ENCODE results near the gene DHX16. TPM values are rescaled to one million over a fixed set of nuclear protein-coding genes. Genes with fewer than 3 reads are reported as not detected.
"Not testable (repeated sequence)": the region's sequence is repeated elsewhere in the genome, so short reads cannot be mapped to it uniquely, and the experiment has no call there.

Gene DHX16
- polyA plus RNA-seq, 1 experiment: 27.6 TPM

- no peak for DNase-seq (ENCODE audit: low read depth, low spot score)
- ChIA-PET CTCF (interaction anchor here (0.5 to 6.6 kb wide), 27 partner anchors 8 to 863 kb away, joined by 3 to 105 read pairs (median 4); partner anchors contain the start of genes MDC1, NRM and TUBB), POLR2A (interaction anchor here (0.5 to 2.0 kb wide), 10 partner anchors 8 to 90 kb away, joined by 3 to 18 read pairs (median 4); partner anchors contain the start of genes MDC1 and NRM)
- TF ChIP-seq, protein P1, sequence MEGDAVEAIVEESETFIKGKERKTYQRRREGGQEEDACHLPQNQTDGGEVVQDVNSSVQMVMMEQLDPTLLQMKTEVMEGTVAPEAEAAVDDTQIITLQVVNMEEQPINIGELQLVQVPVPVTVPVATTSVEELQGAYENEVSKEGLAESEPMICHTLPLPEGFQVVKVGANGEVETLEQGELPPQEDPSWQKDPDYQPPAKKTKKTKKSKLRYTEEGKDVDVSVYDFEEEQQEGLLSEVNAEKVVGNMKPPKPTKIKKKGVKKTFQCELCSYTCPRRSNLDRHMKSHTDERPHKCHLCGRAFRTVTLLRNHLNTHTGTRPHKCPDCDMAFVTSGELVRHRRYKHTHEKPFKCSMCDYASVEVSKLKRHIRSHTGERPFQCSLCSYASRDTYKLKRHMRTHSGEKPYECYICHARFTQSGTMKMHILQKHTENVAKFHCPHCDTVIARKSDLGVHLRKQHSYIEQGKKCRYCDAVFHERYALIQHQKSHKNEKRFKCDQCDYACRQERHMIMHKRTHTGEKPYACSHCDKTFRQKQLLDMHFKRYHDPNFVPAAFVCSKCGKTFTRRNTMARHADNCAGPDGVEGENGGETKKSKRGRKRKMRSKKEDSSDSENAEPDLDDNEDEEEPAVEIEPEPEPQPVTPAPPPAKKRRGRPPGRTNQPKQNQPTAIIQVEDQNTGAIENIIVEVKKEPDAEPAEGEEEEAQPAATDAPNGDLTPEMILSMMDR (IDR thresholded peaks at IDR 0.05; ENCODE audit: low read depth, low read length): peak; percentile 95
- H3K4me3 ChIP-seq (ENCODE audit: low read depth, low read length): peak overlapping the region; percentile 45
- peak overlapping the region; percentile 39 for H3K27ac ChIP-seq (ENCODE audit: low read depth, low read length)
- no peaks in the 10 kb centered on the region for H3K27me3 ChIP-seq (ENCODE audit: control insufficient read depth, insufficient read depth, low read length)
- no peaks in the 10 kb centered on the region; the same call in 1 of the 2 replicates for H3K9me3 ChIP-seq (ENCODE audit: control insufficient read depth, insufficient read depth, low read length)
Observed at GRCh38 chr6:30678964-30679726, 6.3 kb upstream of the DHX16 start.

GRCh38 chr6:30676660-30677285 lies 4.0 kb upstream of the DHX16 start:
- Histone ChIP-seq H3K27me3 (ENCODE audit: control insufficient read depth, insufficient read depth, low read length) (no peaks in the 10 kb centered on the region), H3K4me3 (ENCODE audit: low read depth, low read length) (no peak overlapping the region), H3K9me3 (ENCODE audit: control insufficient read depth, insufficient read depth, low read length) (no peaks in the 10 kb centered on the region; the same call in 1 of the 2 replicates), H3K27ac (ENCODE audit: low read depth, low read length) (peak overlapping the region; percentile 31)
- DNase-seq (ENCODE audit: low read depth, low spot score): no peak
- CTCF ChIA-PET: interaction anchor here (6.6 kb wide), 1 partner anchor 46 kb away, joined by 105 read pairs; the partner anchor contains the start of gene TUBB
- TF ChIP-seq, protein P1 (IDR thresholded peaks at IDR 0.05; ENCODE audit: low read depth, low read length): no peak
- POLR2A ChIA-PET: no interaction called here

DNA sequence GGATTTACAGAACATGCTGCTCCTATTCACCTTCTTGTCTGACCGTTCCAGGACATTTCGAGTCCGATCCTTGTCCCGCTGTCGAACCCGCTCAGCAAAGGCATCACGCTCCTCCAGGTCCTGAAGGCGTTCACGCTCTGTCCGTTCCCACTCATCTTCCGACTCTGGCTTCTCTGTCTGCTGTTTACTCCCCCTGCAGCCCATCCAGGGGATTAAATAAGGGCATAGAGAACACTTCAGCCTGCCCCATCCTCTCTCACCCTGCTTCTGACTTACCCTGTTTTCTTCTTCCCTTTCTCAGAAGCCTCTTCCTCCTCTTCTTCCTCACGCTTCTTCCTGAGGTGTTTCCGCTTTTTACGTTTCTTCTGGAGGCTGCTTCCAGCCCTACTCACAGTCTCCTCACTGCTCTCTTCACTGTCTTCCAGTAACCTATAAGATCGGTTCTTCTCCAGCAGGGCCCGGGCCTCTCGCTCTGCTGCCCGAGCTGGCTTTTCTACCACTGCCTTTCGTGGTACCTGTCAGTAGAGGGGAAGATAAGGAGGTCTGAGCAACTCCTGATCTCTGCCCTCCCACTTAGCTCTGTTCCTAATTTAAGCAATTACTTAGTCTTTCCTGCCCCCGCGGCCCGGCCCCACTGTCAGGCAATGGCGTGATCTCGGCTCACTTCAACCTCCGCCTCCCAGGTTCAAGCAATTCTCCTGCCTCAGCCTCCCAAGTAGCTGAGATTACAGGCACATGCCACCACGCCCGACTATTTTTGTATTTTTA lies 1.9 kb downstream of the DHX16 start:
- Histone ChIP-seq H3K4me3 (ENCODE audit: low read depth, low read length) (no peak overlapping the region), H3K27ac (ENCODE audit: low read depth, low read length) (no peak overlapping the region), H3K9me3 (ENCODE audit: control insufficient read depth, insufficient read depth, low read length) (no peaks in the 10 kb centered on the region; the same call in 1 of the 2 replicates), H3K27me3 (ENCODE audit: control insufficient read depth, insufficient read depth, low read length) (no peaks in the 10 kb centered on the region)
- no peak for DNase-seq (ENCODE audit: low read depth, low spot score)
- TF ChIP-seq, protein P1 (IDR thresholded peaks at IDR 0.05; ENCODE audit: low read depth, low read length): peak; percentile 34
- CTCF ChIA-PET: interaction anchor here (0.6 kb wide), 1 partner anchor 416 kb away, joined by 3 read pairs; no protein-coding TSS in a partner anchor
- POLR2A ChIA-PET: no interaction called here

DNA sequence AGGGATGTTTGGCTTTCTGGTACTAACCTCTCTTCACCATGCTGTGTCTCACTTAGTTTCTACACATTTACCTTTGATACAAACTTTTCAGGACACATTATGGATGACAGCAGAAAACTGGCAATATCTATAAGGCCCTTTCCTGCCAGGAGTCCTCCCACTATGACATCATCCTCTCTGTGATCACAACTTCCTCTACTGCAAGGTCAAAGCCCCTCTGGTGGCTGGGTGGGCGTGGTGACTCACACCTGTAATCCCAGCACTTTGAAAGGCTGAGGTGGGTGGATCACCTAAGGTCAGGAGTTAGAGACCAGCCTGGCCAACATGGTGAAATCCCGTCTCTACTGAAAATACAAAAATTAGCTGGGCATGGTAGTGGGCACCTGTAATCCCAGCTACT lies 6.5 kb downstream of the DHX16 start:
- DNase-seq (ENCODE audit: low read depth, low spot score); H3K4me3 ChIP-seq (ENCODE audit: low read depth, low read length); H3K27me3 ChIP-seq (ENCODE audit: control insufficient read depth, insufficient read depth, low read length); H3K9me3 ChIP-seq (ENCODE audit: control insufficient read depth, insufficient read depth, low read length); H3K27ac ChIP-seq (ENCODE audit: low read depth, low read length); POLR2A ChIA-PET; CTCF ChIA-PET: not testable (repeated sequence)

DNA sequence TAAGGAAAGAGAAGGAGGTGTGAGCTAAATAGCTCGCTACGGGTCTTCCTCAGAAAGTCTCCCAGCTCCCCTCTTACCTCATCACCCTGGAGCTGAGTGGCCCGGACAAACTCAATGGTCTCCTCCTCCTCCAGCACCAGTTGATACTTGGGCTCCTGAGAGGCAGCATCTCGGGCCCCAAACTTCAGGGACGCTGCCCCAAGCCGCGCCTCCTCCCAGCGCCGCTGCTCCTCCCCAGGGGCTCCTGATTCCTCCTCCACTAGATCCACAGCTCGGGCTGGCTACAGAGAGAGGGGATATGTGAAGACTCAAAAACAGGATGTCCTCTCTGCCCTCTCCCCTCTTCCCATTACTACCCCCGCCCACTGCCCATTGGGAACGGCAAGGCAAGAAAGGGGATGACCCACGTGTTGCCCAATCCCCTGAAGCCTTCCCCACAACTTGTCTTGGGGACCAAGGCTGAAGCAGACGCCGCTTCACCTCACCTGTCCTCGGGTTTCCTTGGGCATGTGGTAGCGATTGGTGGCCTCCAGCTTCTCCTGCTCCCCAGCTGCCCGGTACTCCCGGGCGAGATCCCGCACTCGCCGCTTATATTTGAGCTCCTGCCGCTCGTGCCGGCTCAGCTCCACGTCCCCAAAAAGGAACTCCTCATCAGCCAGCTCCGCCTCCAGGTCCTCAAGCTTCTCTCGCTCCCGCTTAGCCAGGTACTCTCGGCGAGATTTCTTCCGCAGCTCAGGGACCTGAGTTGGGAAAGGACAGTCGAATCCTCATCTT lies 7.6 kb downstream of the DHX16 start:
- Histone ChIP-seq H3K27ac (ENCODE audit: low read depth, low read length) (no peak overlapping the region), H3K4me3 (ENCODE audit: low read depth, low read length) (no peak overlapping the region), H3K9me3 (ENCODE audit: control insufficient read depth, insufficient read depth, low read length) (no peaks in the 10 kb centered on the region; the same call in 1 of the 2 replicates), H3K27me3 (ENCODE audit: control insufficient read depth, insufficient read depth, low read length) (no peaks in the 10 kb centered on the region)
- TF ChIP-seq, protein P1 (IDR thresholded peaks at IDR 0.05; ENCODE audit: low read depth, low read length): no peak
- ChIA-PET CTCF (interaction anchor here (1.0 kb wide), 1 partner anchor 7 kb away, joined by 3 read pairs; the partner anchor contains the start of gene DHX16), POLR2A (no interaction called here)
- no peak for DNase-seq (ENCODE audit: low read depth, low spot score)

GRCh38 chr6:30657922-30658321 lies 14.9 kb downstream of the DHX16 start:
- POLR2A ChIA-PET, CTCF ChIA-PET: not testable (repeated sequence)

More at GRCh38 chr6:30657922-30658321, 14.9 kb downstream of the DHX16 start:
- H3K27ac ChIP-seq (ENCODE audit: low read depth, low read length); H3K4me3 ChIP-seq (ENCODE audit: low read depth, low read length); H3K9me3 ChIP-seq (ENCODE audit: control insufficient read depth, insufficient read depth, low read length); H3K27me3 ChIP-seq (ENCODE audit: control insufficient read depth, insufficient read depth, low read length); DNase-seq (ENCODE audit: low read depth, low spot score): not testable (repeated sequence)

Measured in AG04450 (cell line).